Globus pallidus (tissue), 1 donor: ENCODE results near the gene SUGCT.

Experiments used
- DNase-seq: peaks from one replicate; pipeline ENCODE4 v3.0.0-alpha.2; 2015; ENCODE audit warnings: low spot score

SUGCT gene

GRCh38 chr7:40527723-40528122, 392.9 kb downstream of the SUGCT start:
- no peak for DNase-seq

DNA sequence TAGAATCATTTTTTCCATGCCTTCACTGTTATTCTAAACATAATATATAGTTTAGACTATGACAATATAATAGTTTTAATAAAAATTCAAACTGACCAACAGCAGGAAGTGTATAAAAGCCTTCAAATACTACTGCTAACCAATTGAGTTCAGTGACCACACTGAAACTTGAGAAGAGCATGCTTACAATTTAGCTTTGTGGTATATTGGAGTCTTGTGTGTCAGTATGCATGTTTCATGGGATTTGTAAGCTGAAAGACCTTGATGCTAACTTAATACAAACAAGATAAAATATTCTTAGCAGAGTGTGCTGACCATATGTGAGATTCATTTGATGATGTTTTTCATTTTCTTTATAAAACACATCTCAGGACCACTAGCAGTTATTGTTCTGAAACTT, 395.5 kb downstream of the SUGCT start:
- no peak for DNase-seq

DNA sequence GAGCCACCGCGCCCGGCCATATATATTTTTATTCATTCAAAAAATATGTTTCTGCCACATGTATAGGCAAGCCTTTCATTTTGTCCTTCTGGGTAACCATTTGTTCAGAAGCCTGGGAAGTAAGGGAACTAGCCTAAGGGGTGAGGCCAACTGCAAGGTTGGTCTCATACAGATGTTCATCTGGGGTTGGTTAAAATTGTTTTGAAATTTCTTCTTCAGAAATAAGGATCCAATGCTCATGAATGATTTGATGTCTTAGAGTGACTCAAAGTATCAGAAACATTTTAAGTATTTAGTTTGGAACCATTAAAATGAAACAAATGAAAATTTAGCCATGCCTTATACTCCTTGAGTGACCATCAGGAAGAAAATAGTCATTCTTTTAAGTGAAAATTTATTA, 397.2 kb downstream of the SUGCT start:
- DNase-seq, result no peak

DNA sequence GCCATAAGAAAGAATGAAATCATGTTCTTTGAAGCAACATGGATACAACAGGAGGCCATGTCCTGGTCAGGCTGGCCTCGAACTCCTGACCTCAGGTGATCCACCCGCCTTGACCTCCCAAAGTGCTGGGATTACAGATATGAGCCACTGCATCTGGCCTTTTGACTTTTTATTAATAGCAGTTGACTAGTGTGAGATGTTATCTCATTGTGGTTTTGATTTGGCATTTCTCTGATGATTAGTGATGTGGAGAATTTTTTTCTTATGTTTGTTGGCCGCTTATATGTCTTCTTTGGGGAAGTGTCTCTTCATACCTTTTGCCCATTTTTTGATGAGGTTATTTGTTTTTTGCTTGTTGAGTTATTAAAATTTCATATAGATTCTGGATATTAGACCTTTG, 400.9 kb downstream of the SUGCT start:
- no peak for DNase-seq

- no peak for DNase-seq
Observed at GRCh38 chr7:40536421-40536820, 401.6 kb downstream of the SUGCT start.

GRCh38 chr7:40538281-40538680, 403.5 kb downstream of the SUGCT start:
- no peak for DNase-seq

DNA sequence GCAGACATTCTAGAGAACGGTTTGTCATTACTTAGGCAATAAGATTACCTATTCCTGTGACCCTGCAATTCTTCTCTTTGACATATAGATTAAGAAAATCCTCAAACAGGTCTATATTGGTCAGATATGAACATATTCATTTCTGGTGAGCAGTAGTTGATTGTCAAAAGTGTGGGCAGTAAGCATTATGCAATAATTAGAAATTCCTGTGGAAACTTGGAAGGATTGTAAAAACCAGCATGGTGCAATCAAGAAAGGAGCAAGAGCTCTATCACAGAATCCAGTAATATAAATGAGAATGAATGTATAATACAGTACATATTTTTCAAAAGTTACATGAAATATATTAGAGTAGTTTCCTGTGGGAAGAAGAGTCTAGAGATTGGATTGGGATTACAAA, 406.5 kb downstream of the SUGCT start:
- no peak for DNase-seq

GRCh38 chr7:40542982-40543741, 408.4 kb downstream of the SUGCT start:
- no peak for DNase-seq

DNA sequence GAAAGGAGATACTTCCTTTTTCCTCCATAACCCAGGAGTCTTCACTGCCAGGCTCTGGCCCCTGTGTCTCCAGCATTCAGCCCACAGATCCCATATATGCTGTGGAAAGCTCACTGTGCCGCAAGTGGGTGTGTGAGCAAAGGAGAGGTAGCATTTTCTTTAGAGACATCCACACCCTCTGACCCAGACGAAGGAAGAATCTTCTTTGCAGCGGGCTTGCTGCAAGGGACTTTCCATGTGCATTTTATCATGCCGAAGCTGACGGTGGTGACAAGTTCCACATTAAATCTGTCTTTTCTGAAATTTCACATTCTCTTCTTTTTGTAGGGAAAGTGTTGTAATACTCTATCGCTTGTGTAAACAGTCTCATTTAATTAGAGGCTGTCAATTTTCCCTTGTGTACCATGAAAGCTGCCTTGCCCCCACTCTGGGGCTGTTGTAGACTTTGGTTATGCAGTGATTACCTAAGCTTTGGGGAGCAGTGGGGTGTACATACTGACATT, 409.5 kb downstream of the SUGCT start:
- DNase-seq, result no peak

- no peak for DNase-seq
Observed at GRCh38 chr7:40544871-40545303, 410.1 kb downstream of the SUGCT start.

- DNase-seq, result no peak
Observed at GRCh38 chr7:40545739-40546138, 410.9 kb downstream of the SUGCT start.

GRCh38 chr7:40546616-40547501, 412.1 kb downstream of the SUGCT start:
- no peak for DNase-seq

DNA sequence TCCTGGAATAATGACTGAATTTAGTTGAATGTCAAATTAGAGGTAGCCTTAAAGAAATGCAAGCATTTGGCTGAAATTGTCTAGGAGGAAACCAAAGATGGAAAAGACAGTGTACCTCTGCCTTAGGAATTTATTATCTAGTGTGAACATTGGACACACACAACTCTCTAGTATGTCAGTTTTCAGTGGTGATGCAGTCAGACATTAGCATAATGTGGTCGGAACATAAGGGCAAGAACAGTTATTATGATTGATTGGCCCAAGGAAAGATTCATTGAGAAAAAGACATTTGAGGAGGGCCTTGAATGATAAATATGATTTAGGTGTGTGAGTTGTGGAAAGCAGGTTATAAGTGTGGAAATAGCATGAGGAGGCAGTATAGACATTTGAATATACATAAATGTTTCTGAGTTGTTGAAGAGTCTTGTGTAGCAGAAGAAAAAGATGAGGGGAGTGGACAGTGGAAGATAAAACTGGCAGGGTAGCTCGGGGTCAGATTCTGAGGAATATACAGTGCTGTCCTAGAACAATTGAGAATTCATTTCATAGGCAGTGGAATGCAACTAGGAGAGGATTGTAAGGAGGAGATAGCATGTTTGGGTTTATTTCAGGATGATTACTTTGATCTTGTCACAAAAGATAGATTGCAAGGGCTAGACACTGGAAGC, 414.7 kb downstream of the SUGCT start:
- no peak for DNase-seq

DNA sequence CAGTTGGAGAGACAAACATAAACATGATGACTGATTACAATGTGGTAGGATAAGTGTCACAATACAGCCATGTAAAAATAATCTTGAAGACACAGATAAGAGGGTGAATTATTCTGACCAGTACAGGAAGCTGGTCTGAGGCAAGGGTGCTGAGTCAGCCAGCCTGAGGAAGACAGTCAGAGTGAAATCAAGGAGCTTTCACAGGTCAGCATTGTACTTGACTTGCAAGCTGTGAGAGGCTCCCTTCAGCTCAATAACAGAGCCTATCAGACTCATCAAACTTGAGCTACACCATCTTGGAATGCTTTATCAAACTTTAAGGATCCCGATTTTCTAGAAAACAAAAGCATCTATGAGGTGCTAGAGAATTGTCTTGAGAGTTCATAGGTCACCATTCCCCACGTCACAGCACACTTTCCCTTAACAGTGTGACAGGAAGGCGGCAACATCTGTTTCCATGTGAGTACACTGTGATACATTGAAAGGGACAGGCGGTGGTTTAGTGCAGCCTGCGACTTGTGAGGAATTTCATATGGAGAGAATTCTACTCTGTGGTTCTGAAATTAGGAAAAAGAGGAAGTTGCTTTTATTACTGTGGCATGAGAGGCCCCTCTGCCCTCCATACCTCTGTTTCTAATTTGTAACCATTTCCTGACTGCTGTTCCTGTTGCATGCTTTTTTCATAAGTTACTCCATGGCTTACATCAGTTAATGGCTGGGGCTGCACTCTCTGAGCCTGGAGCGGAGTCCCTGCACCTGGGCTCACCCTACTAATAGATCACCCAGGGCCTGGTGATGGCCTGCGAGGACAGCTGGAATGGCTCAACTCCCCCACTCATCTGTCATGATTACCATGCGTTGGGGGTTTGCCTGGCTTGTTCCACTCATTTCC, 417.1 kb downstream of the SUGCT start:
- DNase-seq, result peak; percentile 0

- DNase-seq, result no peak
Observed at GRCh38 chr7:40560672-40561071, 425.9 kb downstream of the SUGCT start.

DNA sequence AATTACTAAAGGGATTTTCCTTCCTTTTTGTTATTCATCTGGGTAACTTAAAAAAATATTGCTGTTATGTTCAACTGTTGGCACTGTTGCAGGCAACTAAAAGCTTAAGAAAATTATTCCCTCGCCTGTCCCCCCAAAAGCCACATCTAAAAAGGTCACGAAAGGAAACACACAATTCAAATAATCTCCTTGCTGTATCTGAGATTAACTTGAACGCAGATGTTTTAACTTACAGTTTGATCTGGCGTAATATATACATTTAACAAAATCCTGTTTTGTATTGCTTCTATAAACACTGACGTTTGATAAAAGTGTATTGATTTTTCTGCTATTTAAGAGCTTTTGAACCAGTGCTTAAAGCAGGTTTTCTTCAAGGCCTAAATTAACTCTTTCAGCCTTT, 432.1 kb downstream of the SUGCT start:
- DNase-seq, result no peak

DNA sequence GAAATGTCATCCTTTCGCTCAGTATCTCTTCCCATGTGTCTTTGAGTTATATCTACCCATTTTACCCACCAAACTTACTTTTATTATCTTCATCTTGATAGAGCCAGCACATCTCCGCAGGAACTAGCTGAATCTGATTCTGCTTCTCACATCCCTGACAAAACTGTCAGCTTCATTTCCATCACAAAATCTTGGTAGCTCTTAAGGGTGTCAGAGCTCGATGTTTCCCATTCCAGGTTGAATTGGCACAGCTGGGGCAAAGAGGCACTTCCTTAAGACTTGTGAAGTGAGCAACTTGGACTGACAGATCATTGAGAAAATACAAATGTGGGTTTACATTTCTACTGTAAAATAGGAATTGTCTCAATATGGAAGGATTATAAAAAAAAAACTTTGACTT, 434.5 kb downstream of the SUGCT start:
- no peak for DNase-seq

GRCh38 chr7:40570223-40570622, 435.4 kb downstream of the SUGCT start:
- no peak for DNase-seq

- DNase-seq, result no peak
Observed at GRCh38 chr7:40571796-40572195, 437.0 kb downstream of the SUGCT start.

DNA sequence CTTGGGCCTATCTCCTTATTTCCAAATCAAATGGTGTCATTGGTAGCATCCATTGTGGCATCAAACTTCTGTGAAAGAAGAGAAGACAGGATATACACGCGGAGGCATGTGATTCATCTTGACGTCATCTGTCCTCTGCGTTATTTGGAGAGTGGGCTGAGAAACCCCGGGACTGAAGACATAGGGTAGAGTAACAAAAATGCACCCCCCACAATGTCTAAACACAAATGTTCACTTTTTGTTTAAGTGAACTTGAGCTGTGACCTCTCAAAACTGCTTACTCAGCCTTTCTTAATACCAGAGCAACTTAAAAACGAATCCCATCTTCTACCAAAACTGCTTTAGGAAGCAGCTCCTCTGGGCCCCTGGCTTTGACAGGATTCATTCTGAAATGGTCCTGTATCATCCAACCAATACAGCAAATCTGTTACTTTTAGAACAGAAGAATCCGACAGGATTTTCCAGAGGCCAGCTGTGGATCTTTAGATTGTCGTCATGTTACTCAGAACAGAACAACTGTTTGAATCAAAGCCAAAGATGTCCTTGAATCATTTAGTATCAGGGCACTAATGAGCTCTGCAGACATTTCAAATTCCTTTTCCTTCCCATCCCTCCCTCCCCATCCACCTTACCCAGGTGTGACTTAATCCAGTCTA, 438.1 kb downstream of the SUGCT start:
- no peak for DNase-seq

DNA sequence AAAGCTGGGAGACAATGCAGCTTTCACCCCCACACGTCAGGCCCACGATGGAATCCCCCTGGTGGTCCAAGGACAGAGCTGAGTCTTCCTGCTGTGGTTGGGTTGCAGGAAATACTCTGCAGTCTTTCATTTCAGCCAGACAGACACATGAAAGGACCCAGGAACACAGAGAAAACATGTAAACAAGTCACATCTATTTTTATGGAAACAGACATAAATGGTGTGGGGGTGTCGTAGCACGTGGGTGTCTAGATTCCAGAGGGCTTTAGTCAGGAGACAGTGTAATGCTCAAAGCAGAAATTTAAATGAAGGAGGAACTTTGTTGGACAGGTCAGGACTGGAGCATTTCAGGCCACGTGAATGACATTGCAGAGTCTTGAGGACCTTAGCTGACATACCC, 444.6 kb downstream of the SUGCT start:
- DNase-seq, result no peak
